GM18858 (cell line): ENCODE data around the gene IL1RL2.

Experiments used
- ATAC-seq: cut with Tn5 transposase; IDR thresholded peaks from one replicate; pipeline ENCODE4 v1.9.1; 2021; ENCODE audit not compliant: unreplicated experiment

The IL1RL2 gene

DNA sequence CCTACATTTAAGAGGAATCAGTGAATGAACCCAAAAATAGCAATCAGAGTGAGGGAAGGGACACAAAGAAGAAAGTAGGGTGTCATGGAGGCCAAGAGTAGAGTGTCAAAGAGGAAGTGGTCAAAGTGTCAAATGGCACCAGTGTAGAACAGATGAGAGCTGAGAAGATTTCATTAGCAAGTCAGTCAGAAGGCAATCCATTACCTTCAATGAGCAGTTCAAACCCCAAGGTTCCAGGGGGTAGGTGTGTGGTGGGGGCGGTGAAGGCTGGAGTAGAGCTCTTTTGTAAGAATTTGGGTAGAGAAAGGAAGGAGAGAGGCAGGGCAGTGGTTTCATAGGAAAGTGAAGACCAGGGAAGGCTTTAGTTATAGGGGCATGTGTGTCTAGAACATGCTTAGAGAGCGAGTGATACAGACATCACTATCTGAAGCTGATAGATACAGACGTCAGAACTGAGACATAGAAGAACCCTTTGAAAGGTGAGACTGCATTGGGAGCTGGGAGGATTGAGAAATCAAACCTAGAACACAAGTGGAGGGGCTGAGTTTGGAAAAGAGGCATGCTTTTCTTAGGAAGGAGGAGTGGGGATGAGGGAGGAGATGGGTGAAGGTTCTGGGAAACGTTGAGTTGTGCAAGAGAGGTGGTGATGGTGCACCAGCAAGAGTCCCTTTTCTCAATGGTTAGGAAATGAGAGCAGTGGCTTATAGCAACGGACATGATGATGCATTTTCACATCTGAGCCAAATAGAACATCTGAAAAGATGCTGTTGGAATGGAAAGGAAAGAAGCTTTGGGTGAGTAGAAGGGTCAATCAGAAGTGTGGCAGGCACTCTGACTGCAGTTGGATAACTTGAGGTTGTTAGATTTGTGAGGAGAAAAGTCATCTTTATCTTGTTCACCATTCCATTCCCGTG is 75.7 kb downstream of the IL1RL2 start:
- ATAC-seq = no peak

DNA sequence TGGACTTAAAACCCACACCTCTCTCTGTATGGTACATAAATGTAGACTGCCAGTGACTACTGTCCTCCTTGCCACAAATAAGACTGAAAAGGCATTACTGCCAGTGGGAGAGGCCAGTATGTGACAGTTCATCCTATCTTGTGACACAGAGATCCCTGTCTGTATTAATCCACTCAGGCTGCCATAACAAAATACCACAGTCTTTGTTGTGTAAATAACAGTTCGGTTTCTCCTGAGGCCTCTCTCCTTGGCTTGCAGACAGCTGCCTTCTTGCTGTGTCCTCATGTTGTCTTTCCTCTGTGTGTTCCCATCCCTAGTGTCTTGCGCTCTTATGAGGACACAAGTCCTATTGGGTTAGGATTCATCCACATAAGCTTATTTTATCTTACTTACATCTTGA is 78.1 kb downstream of the IL1RL2 start:
- no peak for ATAC-seq

- no peak for ATAC-seq
Observed at GRCh38 chr2:102266204-102266603, 79.4 kb downstream of the IL1RL2 start.

DNA sequence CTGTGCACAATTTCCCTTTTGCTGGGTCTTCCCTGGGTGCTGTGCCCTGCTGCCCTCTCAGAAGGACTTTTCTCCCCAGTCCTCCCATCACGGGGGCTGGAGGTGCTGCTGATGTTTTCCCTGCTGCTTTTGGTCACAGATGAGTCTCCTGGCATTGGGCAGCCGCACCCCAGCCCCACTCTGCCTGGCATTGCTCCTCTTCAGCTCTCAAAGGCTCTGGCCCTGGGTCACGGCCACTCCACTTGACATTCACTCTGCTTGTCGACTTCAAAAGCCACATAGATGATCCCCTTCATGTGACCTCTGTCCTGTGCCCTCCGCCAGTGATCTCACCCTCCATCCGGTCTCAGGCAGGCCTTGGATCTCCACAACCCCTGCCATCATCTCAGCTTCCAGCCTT is 81.0 kb downstream of the IL1RL2 start:
- ATAC-seq = no peak

DNA sequence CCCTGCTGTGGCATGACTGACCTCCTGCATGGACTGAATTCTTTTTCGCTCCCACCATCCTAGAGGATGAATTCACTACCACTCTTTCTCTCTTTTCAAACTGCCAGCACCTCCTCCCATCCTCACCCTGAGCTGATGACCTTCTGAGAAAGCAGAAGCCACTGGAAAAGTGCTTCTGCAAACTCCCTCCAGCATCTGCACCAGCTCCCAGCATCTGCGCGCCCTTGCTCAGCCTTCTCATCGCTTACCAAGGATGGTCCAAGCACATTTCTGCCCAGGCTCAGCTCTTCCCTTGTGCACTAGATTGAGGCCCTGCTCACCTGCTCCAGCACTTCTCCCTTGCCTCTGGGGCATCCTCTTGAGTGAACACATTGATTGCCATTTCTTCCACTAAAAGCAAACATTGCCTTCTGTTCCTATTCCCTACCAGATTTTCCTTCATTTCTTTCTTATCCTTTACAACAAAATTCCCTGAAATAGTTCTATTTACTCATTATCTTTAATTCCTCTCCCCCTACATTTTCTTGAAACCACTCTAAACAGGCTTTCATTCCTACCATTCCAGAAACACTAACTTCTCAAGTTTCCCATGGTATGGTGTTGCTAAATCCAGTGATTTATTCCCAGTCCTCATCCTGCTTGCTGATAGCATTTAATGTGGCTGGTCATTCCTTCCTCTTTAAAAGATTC is 81.8 kb downstream of the IL1RL2 start:
- ATAC-seq = no peak

DNA sequence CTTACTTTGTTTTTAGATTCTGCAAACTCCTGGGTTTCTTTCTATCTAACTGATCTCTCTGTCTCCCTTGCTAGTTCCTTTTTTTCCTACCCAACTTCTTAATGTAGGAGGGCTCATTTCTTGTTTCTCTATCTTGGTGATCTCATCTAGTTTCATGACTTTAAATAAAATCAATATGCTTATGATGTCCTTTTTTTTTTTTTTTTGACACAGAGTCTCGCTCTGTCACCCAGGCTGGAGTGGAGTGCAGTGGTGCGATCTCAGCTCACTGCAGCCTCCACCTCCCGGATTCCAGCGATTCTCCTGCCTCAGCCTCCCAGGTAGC is 82.3 kb downstream of the IL1RL2 start:
- ATAC-seq = no peak

GRCh38 chr2:102271844-102272243 is 85.0 kb downstream of the IL1RL2 start:
- no peak for ATAC-seq

DNA sequence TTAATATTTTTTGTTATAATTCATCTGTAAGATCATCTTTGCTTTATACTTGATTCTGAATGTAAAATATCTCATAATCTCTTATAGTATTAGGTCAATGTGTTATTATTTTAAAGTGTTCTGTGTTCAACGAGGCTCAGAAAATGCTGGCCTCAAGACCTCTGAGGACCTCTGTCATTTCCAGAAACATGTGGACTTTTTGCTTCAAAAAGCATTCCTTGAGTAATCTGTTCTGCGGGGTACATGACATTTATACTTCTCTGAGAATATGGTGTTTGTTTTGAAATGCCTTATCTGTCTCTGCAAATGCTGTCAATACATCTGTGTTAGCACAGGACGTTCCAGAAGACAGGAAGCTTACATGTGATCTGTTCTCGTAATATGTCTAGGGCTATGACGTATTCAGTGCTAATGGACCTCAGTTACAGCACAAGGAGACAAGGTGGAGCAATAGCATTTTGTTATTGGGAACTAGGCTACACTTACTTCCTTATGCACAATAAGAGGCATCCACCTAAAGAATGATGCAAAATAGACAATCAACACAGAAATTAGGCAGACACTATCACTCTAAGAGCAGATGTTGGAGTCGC is 86.9 kb downstream of the IL1RL2 start:
- no peak for ATAC-seq

GRCh38 chr2:102276549-102277201 is 89.9 kb downstream of the IL1RL2 start:
- ATAC-seq = no peak

- no peak for ATAC-seq
Observed at GRCh38 chr2:102277202-102277700, 90.4 kb downstream of the IL1RL2 start.

DNA sequence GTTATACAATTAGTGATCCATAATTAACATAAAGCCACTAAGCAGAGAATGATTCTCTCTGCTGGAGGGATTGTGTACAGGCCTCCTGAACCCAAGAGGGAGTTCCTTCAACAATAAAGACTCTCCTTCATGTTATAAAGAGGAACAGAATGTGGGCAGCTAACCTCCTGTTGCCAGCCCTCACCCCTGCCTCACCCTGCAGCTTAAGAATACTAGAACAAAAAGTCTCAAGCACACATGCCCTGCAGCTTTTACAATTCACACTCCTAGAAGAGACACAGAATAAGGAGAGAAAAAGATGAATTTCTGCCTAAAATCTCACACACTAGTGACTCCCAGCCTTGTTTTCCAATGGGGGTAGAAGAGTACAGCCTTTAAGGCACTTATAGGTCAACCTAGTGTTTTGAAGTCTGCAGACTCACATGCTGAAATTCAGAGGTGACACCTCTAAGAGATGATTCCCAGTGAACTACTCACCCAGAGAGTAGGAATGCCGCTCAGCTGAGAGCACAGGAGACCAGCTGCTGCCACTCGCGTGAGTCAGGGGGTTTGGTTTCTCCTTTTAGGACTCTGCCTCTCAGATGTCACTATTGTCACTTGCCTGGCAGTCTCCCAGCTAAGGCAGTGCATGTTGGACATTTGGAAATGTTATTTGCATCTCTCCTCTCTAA is 92.0 kb downstream of the IL1RL2 start:
- ATAC-seq = no peak

DNA sequence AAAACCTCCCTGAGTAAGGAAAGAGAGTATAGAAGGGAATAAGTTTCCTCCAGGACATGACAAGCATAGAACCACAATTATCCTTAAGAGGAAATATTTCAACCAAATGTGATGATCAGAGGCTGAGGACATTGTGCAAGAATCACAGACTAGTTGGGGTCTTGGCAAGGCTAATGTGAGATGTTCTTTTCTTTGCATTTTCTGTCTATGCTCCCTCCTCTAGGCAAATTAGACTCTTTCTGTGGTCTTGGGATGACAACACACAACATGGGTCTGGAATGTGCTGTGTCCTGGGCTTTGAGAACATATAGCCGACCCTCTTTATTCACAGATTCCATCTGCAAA is 92.5 kb downstream of the IL1RL2 start:
- ATAC-seq = no peak

- no peak for ATAC-seq
Observed at GRCh38 chr2:102282678-102283091, 95.9 kb downstream of the IL1RL2 start.

- ATAC-seq = no peak
Observed at GRCh38 chr2:102283996-102284395, 97.2 kb downstream of the IL1RL2 start.

DNA sequence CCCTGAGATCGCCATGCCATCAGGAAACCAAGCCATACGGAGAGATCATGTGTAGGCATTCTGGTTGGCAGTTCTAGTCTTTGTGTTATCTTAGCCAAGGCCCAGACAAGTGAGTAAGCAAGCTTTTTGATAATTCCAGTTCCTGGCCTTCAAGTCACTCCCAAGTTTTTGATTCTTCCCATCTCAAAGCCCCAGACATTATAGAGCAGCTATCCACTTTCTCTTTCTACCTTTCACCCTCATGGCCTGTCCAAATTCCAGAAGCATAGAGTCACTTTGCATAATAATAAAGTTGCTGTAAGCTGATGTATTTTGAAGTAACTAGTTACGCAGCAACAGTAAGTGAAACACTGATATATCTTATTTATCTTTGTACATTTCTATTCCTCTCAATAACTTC is 97.8 kb downstream of the IL1RL2 start:
- ATAC-seq = no peak

DNA sequence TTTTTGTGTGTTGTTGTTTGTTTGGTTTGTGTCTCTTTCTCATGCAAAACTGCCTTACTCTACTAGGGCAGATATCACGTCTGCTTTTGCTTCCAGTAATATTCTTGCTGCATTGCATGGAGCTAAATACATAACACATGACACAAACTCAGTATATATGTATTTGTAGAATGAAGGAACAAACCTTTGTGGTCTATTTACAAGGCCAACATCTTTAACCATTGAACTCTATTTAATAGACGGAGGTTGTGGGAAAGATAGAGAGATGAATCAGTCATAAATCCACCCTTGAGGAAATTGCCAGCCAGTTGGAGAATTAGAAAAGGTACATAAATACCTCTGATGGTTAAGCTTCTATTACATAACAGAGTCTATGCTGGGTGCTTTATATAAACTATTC is 98.5 kb downstream of the IL1RL2 start:
- no peak for ATAC-seq

GRCh38 chr2:102286041-102286440 is 99.2 kb downstream of the IL1RL2 start:
- ATAC-seq = no peak

- no peak for ATAC-seq
Observed at GRCh38 chr2:102289129-102289528, 102.3 kb downstream of the IL1RL2 start.
